ENCODE measurements around the gene PDXP.

GRCh38 chr22:37610480-37611129, 47.9 kb upstream of the PDXP start:
- no peak for TF ChIP-seq CTCF (IDR thresholded peaks at IDR 0.05)
- TF ChIP-seq POLR2AphosphoS5 (IDR thresholded peaks at IDR 0.05), result no peak

Data from sigmoid colon (tissue), 4 donors.